WTC11 (cell line): ENCODE results near the gene C9. TPM values are rescaled to one million over a fixed set of nuclear protein-coding genes. Genes with fewer than 3 reads are reported as not detected.

ENCODE experiments used
- ATAC-seq: fragments of 200-7000 bp; cut with Tn5 transposase; 2 replicates; pipeline ENCODE4 v1.10.0; 2021; ENCODE audit warnings: mild to moderate bottlenecking, moderate library complexity
- CTCF ChIA-PET: fragments of 300-600 bp; sonication (Branson Sonifier 250); formaldehyde crosslinking; loops from one replicate; lab custom pipeline; 2021; ENCODE audit warnings: antibody characterized with exemption; lab: Charles Lee
- POLR2A ChIA-PET: fragments of 350-600 bp; sonication (Branson Sonifier 250); formaldehyde crosslinking; loops from one replicate; lab custom pipeline; 2021; ENCODE audit warnings: antibody characterized with exemption; lab: Charles Lee
- DNase-seq: peaks from one replicate; pipeline ENCODE4 v3.0.0; 2021; ENCODE audit warnings: low spot score
- H3K27ac Mint-ChIP-seq: 2 replicates; pipeline ENCODE4 v1.8.0; 2021; ENCODE audit warnings: mixed read lengths
- H3K27me3 Mint-ChIP-seq: 2 replicates; pipeline ENCODE4 v1.8.0; 2021; ENCODE audit warnings: low read depth, mild to moderate bottlenecking, moderate library complexity, mixed read lengths
- H3K36me3 Mint-ChIP-seq: 2 replicates; pipeline ENCODE4 v1.8.0; 2021; ENCODE audit warnings: mixed read lengths
- H3K4me1 Mint-ChIP-seq: 2 replicates; pipeline ENCODE4 v1.8.0; 2022; ENCODE audit warnings: mixed read lengths
- H3K4me3 Mint-ChIP-seq: 2 replicates; pipeline ENCODE4 v1.8.0; 2021; ENCODE audit warnings: mild to moderate bottlenecking, moderate library complexity, mixed read lengths
- H3K9me3 Mint-ChIP-seq: 2 replicates; pipeline ENCODE4 v1.8.0; 2021; ENCODE audit warnings: mixed read lengths
- AR ChIP-seq: fragments of 250-450 bp; sonication (Bioruptor Pico); IDR thresholded peaks from 2 replicates; pipeline ENCODE4 v1.9.0; 2021; ENCODE audit warnings: mild to moderate bottlenecking
- ATF3 ChIP-seq: sonication (generic); formaldehyde crosslinking; conservative IDR thresholded peaks from 2 replicates; pipeline ENCODE4 v1.8.1; 2022; ENCODE audit warnings: mild to moderate bottlenecking, missing genetic modification reagents
- ATF6 ChIP-seq: sonication (generic); formaldehyde crosslinking; IDR thresholded peaks from 2 replicates; pipeline ENCODE4 v1.8.1; 2023; ENCODE audit warnings: mild to moderate bottlenecking, missing genetic modification reagents
- CDX4 ChIP-seq: fragments of 250-450 bp; sonication (Bioruptor Pico); IDR thresholded peaks from 2 replicates; pipeline ENCODE4 v1.9.0; 2021; ENCODE audit warnings: moderate library complexity, mild to moderate bottlenecking, inconsistent platforms, borderline replicate concordance
- CREB1 ChIP-seq: sonication (generic); formaldehyde crosslinking; IDR thresholded peaks from 2 replicates; pipeline ENCODE4 v1.8.0; 2023; ENCODE audit warnings: mild to moderate bottlenecking, missing genetic modification reagents
- CTCF ChIP-seq: fragments of 200-600 bp; IDR thresholded peaks from 2 replicates; pipeline ENCODE4 v1.8.0; 2022; ENCODE audit warnings: antibody characterized with exemption
- E2F4 ChIP-seq: sonication (generic); formaldehyde crosslinking; IDR thresholded peaks from 2 replicates; pipeline ENCODE4 v1.8.1; 2022; ENCODE audit warnings: low read depth, mild to moderate bottlenecking, moderate library complexity, missing genetic modification reagents, borderline replicate concordance
- ERG ChIP-seq: fragments of 250-450 bp; sonication (Bioruptor Pico); IDR thresholded peaks from 2 replicates; pipeline ENCODE4 v1.8.0; 2021; ENCODE audit warnings: mild to moderate bottlenecking
- NR1H2 ChIP-seq: sonication (generic); formaldehyde crosslinking; IDR thresholded peaks from 2 replicates; pipeline ENCODE4 v1.9.0; 2021; ENCODE audit warnings: mild to moderate bottlenecking, moderate library complexity, missing genetic modification reagents
- NR3C1 ChIP-seq: sonication (generic); formaldehyde crosslinking; conservative IDR thresholded peaks from 2 replicates; pipeline ENCODE4 v1.8.1; 2023; ENCODE audit warnings: low read depth, mild to moderate bottlenecking, missing genetic modification reagents
- RORB ChIP-seq: fragments of 250-450 bp; sonication (Bioruptor Pico); IDR thresholded peaks from 2 replicates; pipeline ENCODE4 v1.9.0; 2021; ENCODE audit warnings: mild to moderate bottlenecking
- SOX15 ChIP-seq: fragments of 250-450 bp; sonication (Bioruptor Pico); IDR thresholded peaks from 2 replicates; pipeline ENCODE4 v1.9.0; 2021; ENCODE audit warnings: mild to moderate bottlenecking
- SP1 ChIP-seq: sonication (generic); formaldehyde crosslinking; conservative IDR thresholded peaks from 2 replicates; pipeline ENCODE4 v1.8.1; 2022; ENCODE audit warnings: missing genetic modification reagents
- STAT6 ChIP-seq: sonication (generic); formaldehyde crosslinking; conservative IDR thresholded peaks from 2 replicates; pipeline ENCODE4 v1.8.1; 2023; ENCODE audit warnings: mild to moderate bottlenecking, low read depth, missing genetic modification reagents, moderate library complexity
- TEAD4 ChIP-seq: sonication (generic); formaldehyde crosslinking; IDR thresholded peaks from 2 replicates; pipeline ENCODE4 v1.8.0; 2022; ENCODE audit warnings: mild to moderate bottlenecking, missing genetic modification reagents
- ZNF219 ChIP-seq: sonication (generic); formaldehyde crosslinking; IDR thresholded peaks from 2 replicates; pipeline ENCODE4 v1.8.0; 2023; ENCODE audit warnings: missing genetic modification reagents, mild to moderate bottlenecking, borderline replicate concordance
- ZNF423 ChIP-seq: fragments of 250-450 bp; sonication (Bioruptor Pico); IDR thresholded peaks from 2 replicates; pipeline ENCODE4 v2.1.2; 2022; ENCODE audit warnings: mild to moderate bottlenecking, moderate library complexity
- ZNF671 ChIP-seq: fragments of 250-450 bp; sonication (Bioruptor Pico); IDR thresholded peaks from 2 replicates; pipeline ENCODE4 v1.8.0; 2021; ENCODE audit warnings: mild to moderate bottlenecking
- total RNA-seq: library from RNA; stranded (reverse); gene quantifications from 3 replicates; pipeline ENCODE4 v1.2.3, GENCODE V29; 2021

Gene C9
- total RNA-seq, 1 experiment from 2014 or later: 0.07 TPM

GRCh38 chr5:39333104-39333503, 31.2 kb downstream of the C9 start:
- Mint-ChIP-seq H3K4me1 (peaks cover 13% of the 10 kb centered on the region), H3K4me3 (no peak overlapping the region), H3K36me3 (peaks cover 15% of the 10 kb centered on the region), H3K27ac (no peak overlapping the region), H3K27me3 (peaks cover 3% of the 10 kb centered on the region; the same call in 1 of the 2 replicates), H3K9me3 (peaks cover 18% of the 10 kb centered on the region)
- ATAC-seq (no peak), DNase-seq (no peak)
- CTCF ChIA-PET: no interaction called here
- TF ChIP-seq E2F4 (no peak), NR3C1 (no peak), SP1 (CRISPR knock-in tag) (no peak), STAT6 (CRISPR knock-in tag) (no peak), NR1H2 (CRISPR knock-in tag) (no peak), CDX4 (CRISPR knock-in tag) (no peak), ATF6 (CRISPR knock-in tag) (no peak), ZNF423 (CRISPR knock-in tag) (no peak), AR (CRISPR knock-in tag) (no peak), ERG (CRISPR knock-in tag) (no peak), RORB (CRISPR knock-in tag) (no peak), SOX15 (CRISPR knock-in tag) (no peak), CTCF (no peak), CREB1 (CRISPR knock-in tag) (no peak), ATF3 (CRISPR knock-in tag) (no peak), TEAD4 (CRISPR knock-in tag) (no peak), ZNF671 (CRISPR knock-in tag) (no peak), ZNF219 (CRISPR knock-in tag) (no peak)
- POLR2A ChIA-PET: no interaction called here
